NT2/D1 (cell line): ENCODE results near the gene HS1BP3.

ENCODE experiments used
- DNase-seq: peaks from one replicate; pipeline ENCODE4 v3.0.0-alpha.2; 2011; ENCODE audit warnings: low read depth, low spot score
- H3K27me3 ChIP-seq: 2 replicates; pipeline ENCODE4 v1.6.0; 2011; ENCODE audit warnings: mild to moderate bottlenecking; ENCODE audit not compliant: insufficient read length, insufficient read depth
- H3K36me3 ChIP-seq: 2 replicates; pipeline ENCODE4 v1.6.1; 2011; ENCODE audit warnings: mild to moderate bottlenecking, low read length, mixed read lengths; ENCODE audit not compliant: insufficient read depth, insufficient read length
- H3K4me1 ChIP-seq: 2 replicates; pipeline ENCODE4 v1.5.1; 2011; ENCODE audit not compliant: insufficient read depth, insufficient read length
- H3K4me3 ChIP-seq: 2 replicates; pipeline ENCODE4 v1.5.1; 2011; ENCODE audit warnings: low read depth; ENCODE audit not compliant: insufficient read length
- H3K9ac ChIP-seq: 2 replicates; pipeline ENCODE4 v1.6.0; 2011; ENCODE audit warnings: low read depth; ENCODE audit not compliant: insufficient read length
- H3K9me3 ChIP-seq: 2 replicates; pipeline ENCODE4 v1.5.1; 2011; ENCODE audit warnings: mild to moderate bottlenecking, low read length; ENCODE audit not compliant: insufficient read depth
- SUZ12 ChIP-seq: IDR thresholded peaks from 2 replicates; pipeline ENCODE4 v1.6.1; 2011; ENCODE audit not compliant: insufficient read length, insufficient read depth; ENCODE audit errors: extremely low read depth
- YY1 ChIP-seq: IDR thresholded peaks from 2 replicates; pipeline ENCODE4 v1.6.1; 2011; ENCODE audit not compliant: insufficient read length, insufficient read depth
- ZNF274 ChIP-seq: IDR thresholded peaks from 2 replicates; pipeline ENCODE4 v1.6.1; 2011; ENCODE audit warnings: mild to moderate bottlenecking, low read depth, low read length

Gene HS1BP3

DNA sequence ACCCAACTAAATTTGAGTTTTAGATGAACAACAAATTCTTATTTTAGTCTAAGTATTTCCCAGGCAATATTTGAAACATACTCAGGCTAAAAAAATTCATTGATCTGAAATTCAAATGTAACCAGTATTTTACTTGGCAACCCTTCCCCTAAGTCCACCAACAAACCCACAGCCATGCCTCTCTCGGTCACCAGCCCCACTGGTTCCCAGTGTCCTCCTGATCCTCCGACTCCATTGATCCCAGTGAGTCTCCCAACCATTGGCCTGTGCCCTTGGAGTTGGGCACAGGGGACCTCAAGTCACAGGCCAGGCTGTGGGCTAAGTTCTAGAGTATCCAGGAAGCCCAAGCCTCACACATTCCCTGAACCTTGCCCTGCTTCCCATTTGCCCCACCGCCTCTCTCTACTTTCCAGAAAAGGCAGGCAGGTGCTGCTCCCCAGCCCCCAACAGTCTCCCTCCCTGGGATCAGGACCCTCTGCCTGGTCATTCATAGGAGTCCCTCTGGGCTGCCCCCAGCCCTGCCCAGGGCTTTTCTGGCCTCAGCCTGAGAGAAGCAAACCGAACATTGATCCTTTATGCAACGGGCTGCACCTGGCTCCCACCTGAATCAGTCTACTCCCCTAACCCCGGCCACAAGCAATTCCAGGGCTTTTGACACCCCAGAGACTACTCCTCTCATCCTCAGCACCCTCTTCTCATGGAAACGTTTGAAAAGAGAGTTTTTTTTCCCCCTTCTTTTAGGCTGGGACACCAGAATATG lies 81.3 kb downstream of the HS1BP3 start:
- TF ChIP-seq ZNF274 = no peak
- no peak for TF ChIP-seq SUZ12
- TF ChIP-seq YY1 = no peak
- H3K9ac ChIP-seq = no peak overlapping the region
- H3K27me3 ChIP-seq = no peaks in the 10 kb centered on the region
- H3K4me1 ChIP-seq = peaks cover 4% of the 10 kb centered on the region
- DNase-seq = no peak
- no peaks in the 10 kb centered on the region for H3K9me3 ChIP-seq
- H3K36me3 ChIP-seq = no peaks in the 10 kb centered on the region
- H3K4me3 ChIP-seq = no peak overlapping the region

DNA sequence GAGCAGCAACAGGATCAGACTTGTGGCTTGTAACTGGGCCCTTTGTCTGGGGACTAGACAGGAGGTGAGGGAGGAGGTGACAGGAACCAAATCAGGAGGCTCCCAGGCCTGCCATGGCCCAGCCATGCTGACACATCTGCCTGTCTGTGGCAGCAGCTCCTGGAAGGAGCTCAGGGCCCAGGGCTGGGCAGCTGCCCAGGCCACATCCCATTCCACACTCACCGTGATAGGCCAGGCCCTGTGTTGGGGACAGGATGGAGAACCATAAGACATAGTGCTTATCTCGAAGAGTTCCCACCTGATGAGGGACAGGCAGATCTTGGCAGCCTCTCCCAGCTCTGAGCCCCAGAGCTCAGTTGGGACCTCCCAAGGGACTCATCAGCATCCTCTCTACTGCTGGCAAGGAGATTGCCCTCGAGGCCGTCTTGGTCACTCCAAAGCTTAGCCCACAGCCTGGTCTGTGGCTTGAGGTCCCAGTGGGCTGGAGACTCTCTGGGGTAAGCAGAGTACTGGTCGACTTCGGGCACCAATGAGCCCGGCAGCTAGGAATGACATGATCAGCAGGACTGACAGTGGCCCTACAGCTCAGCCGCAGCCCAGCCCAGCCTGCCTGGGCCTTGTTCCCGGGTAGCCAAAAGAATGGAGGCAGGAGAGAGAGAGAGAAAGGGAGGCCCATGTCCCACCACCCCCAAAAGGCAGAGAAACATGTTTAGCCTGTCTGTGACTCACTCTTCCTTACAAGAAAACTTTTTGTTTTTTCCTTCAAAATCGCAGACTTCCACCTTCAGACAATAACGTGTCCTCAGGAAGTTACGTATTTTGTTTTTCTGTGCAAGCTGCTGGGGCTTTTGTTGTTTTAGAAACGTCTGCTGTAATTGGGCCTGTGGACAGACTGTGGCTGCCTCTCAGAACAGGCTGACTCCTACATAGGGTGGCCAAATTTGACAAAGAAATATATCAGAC lies 82.1 kb downstream of the HS1BP3 start:
- H3K9me3 ChIP-seq = no peaks in the 10 kb centered on the region
- DNase-seq = no peak
- no peak overlapping the region for H3K4me3 ChIP-seq
- H3K36me3 ChIP-seq = no peaks in the 10 kb centered on the region
- H3K27me3 ChIP-seq = no peaks in the 10 kb centered on the region
- H3K9ac ChIP-seq = no peak overlapping the region
- H3K4me1 ChIP-seq = peaks cover 4% of the 10 kb centered on the region
- TF ChIP-seq ZNF274 = no peak
- no peak for TF ChIP-seq YY1
- TF ChIP-seq SUZ12 = no peak

DNA sequence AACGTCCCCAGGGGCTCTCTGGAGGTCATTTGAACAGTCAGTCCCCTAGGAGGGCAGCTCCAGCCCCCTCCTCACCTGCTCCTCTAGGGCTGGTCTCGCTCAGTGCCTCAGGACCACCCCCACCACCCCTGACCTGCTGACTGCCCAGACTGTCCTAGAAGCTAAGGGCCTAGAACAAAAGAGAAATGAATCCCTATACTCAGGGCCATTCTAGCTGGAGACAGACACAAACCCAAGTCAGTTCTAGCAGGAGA lies 83.0 kb downstream of the HS1BP3 start:
- H3K4me1 ChIP-seq = peaks cover 3% of the 10 kb centered on the region
- H3K36me3 ChIP-seq = no peaks in the 10 kb centered on the region
- H3K9me3 ChIP-seq = no peaks in the 10 kb centered on the region
- no peak overlapping the region for H3K4me3 ChIP-seq
- no peak for TF ChIP-seq SUZ12
- no peak for TF ChIP-seq YY1
- no peak for TF ChIP-seq ZNF274
- H3K9ac ChIP-seq = no peak overlapping the region
- no peaks in the 10 kb centered on the region for H3K27me3 ChIP-seq
- no peak for DNase-seq
